22Rv1 (cell line): Measurements from ENCODE around the gene CPA3.

ENCODE experiments used
- H3K27ac ChIP-seq: fragments of 450-650 bp; 2 replicates; pipeline ENCODE4 v1.5.1; 2017
- ZFX ChIP-seq: fragments of 450-650 bp; IDR thresholded peaks from 2 replicates; pipeline ENCODE4 v1.6.1; 2017; ENCODE audit warnings: antibody characterized with exemption, borderline replicate concordance
- TF ChIP-seq, protein P1 (sequence below): fragments of 450-650 bp; IDR thresholded peaks from 2 replicates; pipeline ENCODE4 v1.5.1; 2017; ENCODE audit warnings: mild to moderate bottlenecking

CPA3 gene

DNA sequence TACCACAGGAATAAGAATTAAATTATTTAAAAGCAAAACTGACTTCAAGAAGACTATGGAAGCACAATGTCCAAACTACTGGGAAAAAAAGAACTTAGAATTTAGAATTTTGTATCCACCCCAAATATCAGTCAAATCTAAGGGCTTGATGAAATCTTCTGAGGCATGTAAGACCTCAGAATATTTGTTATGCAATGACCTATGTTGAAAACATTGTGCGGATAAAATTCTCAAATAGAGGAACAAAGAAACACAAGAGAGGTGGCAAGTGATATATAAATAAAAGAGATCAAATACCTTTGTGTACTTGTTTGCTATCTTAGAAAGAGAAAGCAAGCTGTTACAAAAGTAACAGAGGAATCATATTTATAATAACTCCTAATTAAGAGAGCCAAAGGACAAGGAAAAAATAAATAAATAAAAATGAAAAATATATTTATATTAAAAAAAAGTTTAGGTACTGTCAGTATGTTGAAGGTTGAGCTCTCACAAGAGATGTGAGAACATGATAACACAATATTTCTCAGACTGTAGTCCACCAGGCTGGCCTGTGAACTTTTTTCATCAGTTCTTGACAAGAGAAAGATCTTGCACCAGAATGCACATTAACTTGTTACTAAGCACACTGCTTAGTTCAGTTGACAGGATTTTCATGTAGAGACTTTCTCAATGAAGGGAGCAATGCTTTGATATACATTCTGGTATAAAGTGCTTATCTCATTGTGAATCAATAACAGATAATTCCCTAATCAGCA, 50.0 kb downstream of the CPA3 start:
- H3K27ac ChIP-seq: no peak overlapping the region
- TF ChIP-seq, protein P1, sequence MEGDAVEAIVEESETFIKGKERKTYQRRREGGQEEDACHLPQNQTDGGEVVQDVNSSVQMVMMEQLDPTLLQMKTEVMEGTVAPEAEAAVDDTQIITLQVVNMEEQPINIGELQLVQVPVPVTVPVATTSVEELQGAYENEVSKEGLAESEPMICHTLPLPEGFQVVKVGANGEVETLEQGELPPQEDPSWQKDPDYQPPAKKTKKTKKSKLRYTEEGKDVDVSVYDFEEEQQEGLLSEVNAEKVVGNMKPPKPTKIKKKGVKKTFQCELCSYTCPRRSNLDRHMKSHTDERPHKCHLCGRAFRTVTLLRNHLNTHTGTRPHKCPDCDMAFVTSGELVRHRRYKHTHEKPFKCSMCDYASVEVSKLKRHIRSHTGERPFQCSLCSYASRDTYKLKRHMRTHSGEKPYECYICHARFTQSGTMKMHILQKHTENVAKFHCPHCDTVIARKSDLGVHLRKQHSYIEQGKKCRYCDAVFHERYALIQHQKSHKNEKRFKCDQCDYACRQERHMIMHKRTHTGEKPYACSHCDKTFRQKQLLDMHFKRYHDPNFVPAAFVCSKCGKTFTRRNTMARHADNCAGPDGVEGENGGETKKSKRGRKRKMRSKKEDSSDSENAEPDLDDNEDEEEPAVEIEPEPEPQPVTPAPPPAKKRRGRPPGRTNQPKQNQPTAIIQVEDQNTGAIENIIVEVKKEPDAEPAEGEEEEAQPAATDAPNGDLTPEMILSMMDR: no peak
- TF ChIP-seq ZFX: no peak

DNA sequence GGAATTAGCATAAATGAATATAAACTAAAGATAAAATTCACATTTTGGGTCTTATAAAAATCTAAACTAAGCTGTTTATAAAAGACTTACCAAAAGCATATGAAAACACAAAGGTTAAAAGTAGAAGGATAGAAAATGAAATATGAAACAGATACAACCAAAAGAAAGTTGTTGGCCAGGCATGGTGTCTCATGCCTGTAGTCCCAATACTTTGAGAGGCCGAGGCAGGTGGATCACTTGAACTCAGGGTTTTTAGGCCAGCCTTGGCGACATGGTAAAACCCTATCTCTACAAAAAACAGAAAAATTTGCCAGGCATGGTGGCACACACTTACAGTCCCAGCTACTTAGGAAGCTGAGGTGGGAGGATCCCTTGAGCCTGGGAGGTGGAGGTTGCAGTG, 51.0 kb downstream of the CPA3 start:
- TF ChIP-seq, protein P1: no peak
- TF ChIP-seq ZFX: no peak
- no peak overlapping the region for H3K27ac ChIP-seq

DNA sequence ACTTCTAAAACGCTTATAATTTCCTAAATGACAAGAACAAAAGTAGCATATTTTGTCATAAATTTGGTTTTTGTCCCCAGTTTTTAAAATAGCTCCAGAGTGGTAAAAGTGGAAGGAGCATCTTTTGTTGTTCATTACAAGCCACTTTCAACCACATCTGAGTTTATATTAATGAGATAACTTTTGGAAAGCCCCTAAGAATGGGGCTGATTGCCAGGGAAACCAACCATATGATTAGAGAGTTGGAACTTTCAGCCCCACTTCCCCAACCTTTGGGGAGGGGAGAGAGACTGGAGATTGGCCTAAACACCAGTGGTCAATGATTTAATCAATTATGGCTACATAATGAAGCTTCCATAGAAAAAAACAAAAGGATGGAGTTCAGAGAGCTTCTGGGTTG, 57.4 kb downstream of the CPA3 start:
- TF ChIP-seq ZFX: no peak
- TF ChIP-seq, protein P1: no peak
- no peak overlapping the region for H3K27ac ChIP-seq

DNA sequence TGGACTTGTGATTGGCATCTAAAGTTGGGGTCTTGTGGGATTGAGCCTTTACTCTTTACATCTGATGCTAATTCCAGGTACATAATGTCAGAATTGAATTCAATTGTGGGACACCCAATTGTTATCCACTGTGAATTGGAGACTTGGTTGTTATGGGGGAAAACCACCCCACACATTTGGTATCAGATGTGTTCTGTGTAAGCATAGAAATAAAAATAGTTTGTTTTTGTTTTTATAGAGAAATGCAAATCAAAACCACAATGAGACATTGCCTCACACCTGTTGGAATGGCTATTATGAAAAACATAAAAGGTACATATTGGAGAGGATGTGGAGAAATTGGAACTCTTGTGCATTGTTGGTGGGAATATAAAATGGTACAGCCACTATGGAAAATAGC, 58.5 kb downstream of the CPA3 start:
- no peak overlapping the region for H3K27ac ChIP-seq
- TF ChIP-seq, protein P1: no peak
- no peak for TF ChIP-seq ZFX

DNA sequence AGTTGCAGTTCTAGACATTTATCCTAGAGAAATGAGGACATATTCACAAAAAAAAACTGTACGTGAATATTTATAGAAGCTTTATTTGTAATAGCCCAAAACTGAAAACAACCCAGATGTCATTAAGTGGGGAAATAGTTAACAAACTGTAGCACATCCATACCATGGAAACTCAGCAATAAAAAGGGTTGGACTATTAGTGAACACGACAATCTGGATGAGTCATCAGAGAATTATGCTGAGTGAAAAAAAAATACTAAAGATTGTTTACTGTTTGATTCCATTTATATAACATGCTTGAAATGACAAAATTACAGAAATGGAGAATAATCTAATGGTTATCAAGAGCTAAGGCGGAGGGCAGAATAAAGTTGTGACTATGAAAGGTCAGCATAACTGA, 59.5 kb downstream of the CPA3 start:
- TF ChIP-seq ZFX: no peak
- TF ChIP-seq, protein P1: no peak

DNA sequence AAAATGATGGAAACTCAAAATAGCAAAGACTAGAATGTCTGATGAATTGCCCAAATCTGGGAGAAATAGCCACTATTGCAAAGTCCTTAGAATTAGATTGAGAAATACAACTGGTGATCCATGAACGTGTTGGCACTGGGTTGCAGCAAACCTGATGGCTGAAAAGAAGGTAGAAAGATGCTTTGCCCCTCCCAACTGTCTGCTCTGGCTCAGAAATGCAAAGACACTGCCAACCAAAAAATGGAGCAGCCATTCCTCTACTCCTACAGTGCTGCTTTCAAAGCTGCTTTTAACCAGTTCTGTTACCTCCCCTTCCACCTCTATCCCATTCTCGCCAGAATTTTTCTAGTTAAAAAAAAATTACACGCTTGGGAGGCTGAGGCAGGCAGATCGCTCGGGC, 60.7 kb downstream of the CPA3 start:
- H3K27ac ChIP-seq: no peak overlapping the region
- TF ChIP-seq, protein P1: no peak
- no peak for TF ChIP-seq ZFX

More for the DNA sequence above, 59.5 kb downstream of the CPA3 start:
- no peak overlapping the region for H3K27ac ChIP-seq

DNA sequence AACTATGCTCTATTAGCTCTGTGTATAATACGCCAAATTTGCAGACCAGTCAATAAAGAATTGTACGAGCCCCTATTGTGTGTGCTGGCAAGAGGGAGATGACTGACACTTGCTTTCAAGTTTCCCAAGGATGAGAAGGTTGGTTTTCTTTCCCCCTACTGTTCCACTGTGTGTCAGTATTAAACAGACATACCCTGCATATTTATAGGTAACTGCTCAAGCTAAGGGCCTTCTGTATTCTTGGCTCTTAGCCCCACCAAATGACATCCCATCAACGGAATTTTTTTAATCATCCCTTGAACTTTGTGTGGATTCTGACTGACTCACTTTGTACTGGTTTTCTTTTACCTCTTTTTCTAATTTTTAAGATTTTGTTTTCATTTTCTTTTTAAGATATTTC, 65.7 kb downstream of the CPA3 start:
- TF ChIP-seq, protein P1: no peak
- TF ChIP-seq ZFX: no peak
- no peak overlapping the region for H3K27ac ChIP-seq
